H1 (cell line): ENCODE results near the gene BAD. TPM values are rescaled to one million over a fixed set of nuclear protein-coding genes. Genes with fewer than 3 reads are reported as not detected.

Source experiments
- CTCF ChIA-PET: fragments of 300-600 bp; sonication (Branson Sonifier 250); formaldehyde crosslinking; loops from one replicate; lab custom pipeline; 2021; ENCODE audit not compliant: partially characterized antibody; lab: Charles Lee
- POLR2A ChIA-PET: fragments of 300-600 bp; sonication (Branson Sonifier 250); formaldehyde crosslinking; loops from one replicate; lab custom pipeline; 2021; ENCODE audit warnings: inconsistent platforms; ENCODE audit not compliant: partially characterized antibody; lab: Charles Lee
- DNase-seq, 2 experiments: peaks; one replicate each; pipeline versions ENCODE4 v3.0.0 to v3.0.0-alpha.2; 2010 to 2022; ENCODE audit warnings: low spot score in 2 of 2, low read depth in 1 of 2, mixed read lengths in 1 of 2
- FAIRE-seq: peaks from 2 replicates; lab custom pipeline; 2011; peaks lifted over from hg19 to GRCh38; lab: Jason Lieb, UNC
- H2AFZ ChIP-seq: 2 replicates; pipeline ENCODE4 v1.8.1; 2012; ENCODE audit warnings: low read length, inconsistent platforms
- H2AK5ac ChIP-seq: 2 replicates; pipeline ENCODE4 v1.6.1; 2013; ENCODE audit warnings: low read depth, low read length
- H2BK120ac ChIP-seq: replicated peaks from 2 replicates; pipeline ENCODE3; 2013; ENCODE audit warnings: low read depth, low read length, inconsistent platforms
- H2BK12ac ChIP-seq: 2 replicates; pipeline ENCODE4 v1.6.1; 2013; ENCODE audit warnings: low read depth, low read length
- H2BK15ac ChIP-seq: 2 replicates; pipeline ENCODE4 v1.6.1; 2013; ENCODE audit warnings: low read length
- H2BK20ac ChIP-seq: 2 replicates; pipeline ENCODE4 v1.6.1; 2013; ENCODE audit warnings: low read length
- H2BK5ac ChIP-seq: 2 replicates; pipeline ENCODE4 v1.6.1; 2013; ENCODE audit warnings: low read depth, low read length
- H3K14ac ChIP-seq: 2 replicates; pipeline ENCODE4 v1.6.1; 2013; ENCODE audit warnings: inconsistent platforms; ENCODE audit not compliant: insufficient read length
- H3K18ac ChIP-seq: 2 replicates; pipeline ENCODE4 v1.6.1; 2013; ENCODE audit warnings: low read length; ENCODE audit errors: extremely low read depth
- H3K23ac ChIP-seq: 2 replicates; pipeline ENCODE4 v1.6.1; 2013; ENCODE audit warnings: inconsistent platforms; ENCODE audit not compliant: insufficient read length
- H3K23me2 ChIP-seq: 2 replicates; pipeline ENCODE4 v1.6.1; 2013; ENCODE audit warnings: low read depth, low read length
- H3K27ac ChIP-seq: 2 replicates; pipeline ENCODE4 v1.6.1; 2011; ENCODE audit warnings: low read depth, low read length, inconsistent platforms
- H3K27me3 ChIP-seq, 4 experiments: replicated peaks in 1 of 4; 1 replicate in 1 of 4; 2 replicates in 3 of 4; pipeline versions ENCODE4 v1.6.1 to v1.8.1; 2011 to 2013; ENCODE audit warnings: low read length in 3 of 4, mild to moderate bottlenecking in 3 of 4, inconsistent platforms in 2 of 4, mixed read lengths in 2 of 4, moderate library complexity in 1 of 4; ENCODE audit not compliant: control insufficient read depth in 3 of 4, insufficient read depth in 3 of 4; ENCODE audit errors: extremely low read depth in 1 of 4
- H3K36me3 ChIP-seq, 4 experiments: 2 replicates each; pipeline versions ENCODE4 v1.6.1 to v1.8.1; 2011 to 2013; ENCODE audit warnings: mild to moderate bottlenecking in 4 of 4, low read length in 3 of 4, moderate library complexity in 2 of 4, control low read depth in 1 of 4, inconsistent platforms in 1 of 4; ENCODE audit not compliant: insufficient read depth in 4 of 4, control insufficient read depth in 2 of 4
- H3K4ac ChIP-seq: replicated peaks from 2 replicates; pipeline ENCODE3; 2013; ENCODE audit warnings: low read length, low read depth, mixed read lengths, inconsistent platforms; ENCODE audit not compliant: insufficient read length
- H3K4me1 ChIP-seq, 4 experiments: replicated peaks in 1 of 4; 1 replicate in 1 of 4; 2 replicates in 3 of 4; pipeline versions ENCODE4 v1.6.1 to v1.8.1; 2011 to 2013; ENCODE audit warnings: low read length in 3 of 4, inconsistent platforms in 2 of 4, mixed read lengths in 1 of 4; ENCODE audit not compliant: insufficient read depth in 4 of 4, control insufficient read depth in 3 of 4
- H3K4me2 ChIP-seq, 2 experiments: 2 replicates each; pipeline versions ENCODE4 v1.6.1 to v1.8.1; 2011 to 2013; ENCODE audit warnings: low read depth in 2 of 2, low read length in 2 of 2, control low read depth in 1 of 2, inconsistent platforms in 1 of 2, mild to moderate bottlenecking in 1 of 2; ENCODE audit not compliant: insufficient read depth in 1 of 2
- H3K4me3 ChIP-seq, 4 experiments: fragments of 200-600, 300-600 bp in 1 of 4; sonication (generic), shearing (Covaris generic), sonication (Bioruptor Twin) in 1 of 4; 2 replicates each; pipeline versions ENCODE4 v1.5.1 to v1.8.1; 2011 to 2016; ENCODE audit warnings: low read length in 4 of 4, low read depth in 3 of 4, control low read depth in 2 of 4, inconsistent platforms in 2 of 4, mild to moderate bottlenecking in 2 of 4, mixed read lengths in 1 of 4, moderate library complexity in 1 of 4; ENCODE audit not compliant: insufficient read depth in 2 of 4; ENCODE audit errors: extremely low read depth in 1 of 4
- H3K56ac ChIP-seq: replicated peaks from 2 replicates; pipeline ENCODE3; 2013; ENCODE audit warnings: low read depth, mild to moderate bottlenecking, mixed read lengths, low read length, inconsistent platforms; ENCODE audit not compliant: insufficient read length
- H3K79me1 ChIP-seq: 2 replicates; pipeline ENCODE4 v1.6.1; 2013; ENCODE audit warnings: low read depth, low read length, control low read depth
- H3K79me2 ChIP-seq, 2 experiments: 2 replicates each; pipeline versions ENCODE4 v1.6.1 to v1.8.1; 2012 to 2013; ENCODE audit warnings: low read length in 2 of 2, mild to moderate bottlenecking in 2 of 2, inconsistent platforms in 1 of 2; ENCODE audit not compliant: insufficient read depth in 2 of 2, control insufficient read depth in 1 of 2
- H3K9ac ChIP-seq, 4 experiments: replicated peaks in 1 of 4; 1 replicate in 1 of 4; 2 replicates in 3 of 4; pipeline versions ENCODE4 v1.6.1 to v1.8.1; 2011 to 2013; ENCODE audit warnings: low read depth in 3 of 4, low read length in 3 of 4, control low read depth in 2 of 4, mild to moderate bottlenecking in 2 of 4, moderate library complexity in 2 of 4, inconsistent platforms in 1 of 4; ENCODE audit errors: extremely low read depth in 1 of 4
- H3K9me3 ChIP-seq, 2 experiments: 2 replicates each; pipeline versions ENCODE4 v1.6.1 to v1.8.1; 2012 to 2013; ENCODE audit warnings: mild to moderate bottlenecking in 2 of 2, moderate library complexity in 2 of 2, control low read depth in 1 of 2, inconsistent platforms in 1 of 2, low read depth in 1 of 2, low read length in 1 of 2, mixed read lengths in 1 of 2; ENCODE audit not compliant: insufficient read depth in 2 of 2
- H4K20me1 ChIP-seq, 2 experiments: replicated peaks in 1 of 2; 2 replicates each; pipeline versions ENCODE3 to v1.8.1; 2011 to 2013; ENCODE audit warnings: inconsistent platforms in 2 of 2, low read length in 2 of 2, mild to moderate bottlenecking in 1 of 2; ENCODE audit not compliant: insufficient read depth in 2 of 2, control insufficient read depth in 1 of 2
- H4K5ac ChIP-seq: 2 replicates; pipeline ENCODE4 v1.6.1; 2013; ENCODE audit warnings: low read length, low read depth, mixed read lengths, inconsistent platforms; ENCODE audit not compliant: insufficient read length
- H4K8ac ChIP-seq: 2 replicates; pipeline ENCODE4 v1.8.0; 2013; ENCODE audit warnings: mild to moderate bottlenecking, moderate library complexity, low read length, inconsistent platforms; ENCODE audit not compliant: insufficient read depth; ENCODE audit errors: extremely low read depth
- H4K91ac ChIP-seq: replicated peaks from 2 replicates; pipeline ENCODE3; 2013; ENCODE audit warnings: low read length, mixed read lengths, inconsistent platforms; ENCODE audit not compliant: insufficient read length
- CBX5 ChIP-seq: fragments of 300-800, 300-1000 bp; sonication (generic); IDR thresholded peaks from 2 replicates; pipeline ENCODE4 v1.7.1; 2016; ENCODE audit warnings: antibody characterized with exemption, low read length, low read depth
- GTF2F1 ChIP-seq: IDR thresholded peaks from 2 replicates; pipeline ENCODE4 v1.6.1; 2012; ENCODE audit warnings: low read depth, low read length, improper control_type of control experiment, borderline replicate concordance
- WGBS, 2 experiments: shearing (Covaris generic) in 1 of 2; methylation state at CpG; one replicate each; pipeline versions ENCODE4 v1.1.6 to v1.1.7; 2013 to 2015; ENCODE audit warnings: low lambda C conversion rate in 2 of 2, mixed read lengths in 2 of 2, inconsistent platforms in 1 of 2, low coverage in 1 of 2, missing lambda C conversion rate in 1 of 2; ENCODE audit not compliant: insufficient replicate concordance in 2 of 2, insufficient coverage in 1 of 2, insufficient read length in 1 of 2; ENCODE audit errors: extremely low coverage in 1 of 2, missing lambda C conversion rate in 1 of 2; 5-methylcytosine and 5-hydroxymethylcytosine counted together
- polyA plus RNA-seq, 7 experiments: library from polyadenylated mRNA; depleted of rRNA in 3 of 7; stranded (reverse) in 5 of 7; unstranded in 2 of 7; fragments of >200 nt in 5 of 7; fragments of 200-250 nt in 2 of 7; gene quantifications; 1 replicate in 5 of 7; 2 replicates in 1 of 7; 4 replicates in 1 of 7; pipeline versions ENCODE4 v1.2.1 to v1.2.3, GENCODE V29; 2011 to 2013; ENCODE audit warnings: missing spikeins in 2 of 7, mixed read lengths in 2 of 7
- total RNA-seq: library from RNA; stranded (reverse); fragmentation: NEBNext Ultra II Directional; extraction: Animal tissue kit (Norgen Biotek cat#: 25700); gene quantifications from 2 replicates; pipeline ENCODE4 v1.2.1, GENCODE V29; 2021

The BAD gene
- total and polyA plus RNA-seq, 2 of the 8 experiments (the other 6 are each of a cell fraction or from before 2014, with no cell fraction given) = 23.1 to 33.7 TPM

DNA sequence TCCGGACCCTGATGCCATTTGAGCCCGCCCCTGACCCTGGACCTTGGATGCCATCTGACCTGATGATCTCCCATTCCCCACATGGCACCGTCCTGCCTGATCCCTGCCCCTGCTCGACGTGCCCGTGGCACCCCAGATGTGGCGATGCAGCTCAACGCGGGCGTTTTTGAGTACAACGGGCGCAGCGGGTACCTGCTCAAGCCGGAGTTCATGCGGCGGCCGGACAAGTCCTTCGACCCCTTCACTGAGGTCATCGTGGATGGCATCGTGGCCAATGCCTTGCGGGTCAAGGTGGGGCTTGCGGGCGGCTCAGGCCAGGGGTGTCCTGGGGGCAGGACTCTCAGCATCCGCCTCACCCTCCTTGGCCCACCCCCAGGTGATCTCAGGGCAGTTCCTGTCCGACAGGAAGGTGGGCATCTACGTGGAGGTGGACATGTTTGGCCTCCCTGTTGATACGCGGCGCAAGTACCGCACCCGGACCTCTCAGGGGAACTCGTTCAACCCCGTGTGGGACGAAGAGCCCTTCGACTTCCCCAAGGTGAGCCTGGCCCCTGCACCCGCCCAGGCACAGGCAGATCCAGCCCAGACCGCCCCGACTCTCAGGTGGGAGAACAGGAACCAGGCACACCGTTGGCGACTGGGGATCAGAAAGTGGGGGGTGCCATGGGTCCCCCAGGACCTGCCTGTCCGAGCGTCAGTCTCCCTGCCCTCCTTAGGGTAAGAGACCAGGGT is 22.0 kb downstream of the BAD start:
- FAIRE-seq (no peak), DNase-seq (no peak)
- Histone ChIP-seq H2AK5ac (no peak overlapping the region), H4K91ac (no peak overlapping the region), H3K23me2 (no peaks in the 10 kb centered on the region), H3K79me1 (no peaks in the 10 kb centered on the region), H2BK120ac (no peak overlapping the region), H2BK5ac (no peak overlapping the region; the same call in 1 of the 2 replicates), H3K4me2 (no peak overlapping the region), H3K27ac (no peak overlapping the region), H3K79me2 (no peaks in the 10 kb centered on the region), H3K14ac (no peak overlapping the region), H4K20me1 (peaks cover 8 to 20% of the 10 kb centered on the region in 2 experiments), H2BK12ac (no peak overlapping the region), H2AFZ (no peak overlapping the region), H3K9ac (no peak overlapping the region), H4K5ac (no peak overlapping the region), H3K4me3 (no peak overlapping the region), H4K8ac (no peak overlapping the region; the same call in 1 of the 2 replicates), H2BK20ac (no peak overlapping the region), H3K27me3 (no peaks in the 10 kb centered on the region), H3K4ac (no peak overlapping the region), H3K56ac (no peak overlapping the region), H2BK15ac (no peak overlapping the region), H3K36me3 (peaks cover 22 to 81% (median 39%) of the 10 kb centered on the region in 4 experiments), H3K9me3 (no peaks in the 10 kb centered on the region), H3K4me1 (no peaks in the 10 kb centered on the region; a peak in 3 of 7 replicates), H3K23ac (no peak overlapping the region), H3K18ac (no peak overlapping the region)
- WGBS, 2 experiments = 94% methylated on average over 42 of the region's 42 CpGs; no CpG with 5 or more reads in 1 of the 2 experiments
- CTCF ChIA-PET = interaction anchor here (0.9 to 8.5 kb wide), 10 partner anchors 6 to 81 kb away, joined by 3 to 102 read pairs (median 6); partner anchors contain the start of genes CATSPERZ, FERMT3, PLCB3 and PPP1R14B
- POLR2A ChIA-PET = interaction anchor here (1.2 to 11.9 kb wide), 5 partner anchors 6 to 38 kb away, joined by 3 to 352 read pairs (median 5); partner anchors contain the start of genes CATSPERZ, FKBP2, PLCB3 and PPP1R14B
- TF ChIP-seq CBX5 (no peak), GTF2F1 (no peak)
